ENCODE data around the gene MPZL1.

- TF ChIP-seq NRF1 (IDR thresholded peaks at IDR 0.05; ENCODE audit: low read depth, low read length) (no peak), POLR2A (IDR thresholded peaks at IDR 0.05; ENCODE audit: control extremely low read depth in 1 of 2, low read depth in 2 of 2, low read length in 2 of 2) (no peak), CHD2 (IDR thresholded peaks at IDR 0.05; ENCODE audit: low read length) (no peak), SP1 (IDR thresholded peaks at IDR 0.05; ENCODE audit: low read depth, low read length) (no peak), EP300 (IDR thresholded peaks at IDR 0.05; ENCODE audit: borderline replicate concordance in 1 of 2, low read depth in 2 of 2, low read length in 2 of 2) (no peak), JUND (IDR thresholded peaks at IDR 0.05; ENCODE audit: low read length) (no peak), MAFK (IDR thresholded peaks at IDR 0.05; ENCODE audit: low read depth, low read length) (no peak), HDAC6 (IDR thresholded peaks at IDR 0.05; ENCODE audit: low read depth, low read length) (no peak), SIN3A (conservative IDR thresholded peaks at IDR 0.05 in 1 of 2, IDR thresholded peaks at IDR 0.05 in 1 of 2; ENCODE audit: low read depth in 1 of 2, low read length in 2 of 2) (no peak), CEBPB (IDR thresholded peaks at IDR 0.05; ENCODE audit: low read depth, low read length) (peak; percentile 39; the same call in 1 of the 2 replicates)
- TF ChIP-seq, protein P1, sequence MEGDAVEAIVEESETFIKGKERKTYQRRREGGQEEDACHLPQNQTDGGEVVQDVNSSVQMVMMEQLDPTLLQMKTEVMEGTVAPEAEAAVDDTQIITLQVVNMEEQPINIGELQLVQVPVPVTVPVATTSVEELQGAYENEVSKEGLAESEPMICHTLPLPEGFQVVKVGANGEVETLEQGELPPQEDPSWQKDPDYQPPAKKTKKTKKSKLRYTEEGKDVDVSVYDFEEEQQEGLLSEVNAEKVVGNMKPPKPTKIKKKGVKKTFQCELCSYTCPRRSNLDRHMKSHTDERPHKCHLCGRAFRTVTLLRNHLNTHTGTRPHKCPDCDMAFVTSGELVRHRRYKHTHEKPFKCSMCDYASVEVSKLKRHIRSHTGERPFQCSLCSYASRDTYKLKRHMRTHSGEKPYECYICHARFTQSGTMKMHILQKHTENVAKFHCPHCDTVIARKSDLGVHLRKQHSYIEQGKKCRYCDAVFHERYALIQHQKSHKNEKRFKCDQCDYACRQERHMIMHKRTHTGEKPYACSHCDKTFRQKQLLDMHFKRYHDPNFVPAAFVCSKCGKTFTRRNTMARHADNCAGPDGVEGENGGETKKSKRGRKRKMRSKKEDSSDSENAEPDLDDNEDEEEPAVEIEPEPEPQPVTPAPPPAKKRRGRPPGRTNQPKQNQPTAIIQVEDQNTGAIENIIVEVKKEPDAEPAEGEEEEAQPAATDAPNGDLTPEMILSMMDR (IDR thresholded peaks at IDR 0.05; ENCODE audit: control extremely low read depth in 1 of 3, insufficient read depth in 1 of 3, low read depth in 1 of 3, low read length in 3 of 3) = no peak
Measured at GRCh38 chr1:167764458-167765330, 42.9 kb downstream of the MPZL1 start.
